ENCODE results near the gene GM2A.
"Not testable (repeated sequence)": the region's sequence is repeated elsewhere in the genome, so short reads cannot be mapped to it uniquely, and the experiment has no call there.

Gene GM2A

DNA sequence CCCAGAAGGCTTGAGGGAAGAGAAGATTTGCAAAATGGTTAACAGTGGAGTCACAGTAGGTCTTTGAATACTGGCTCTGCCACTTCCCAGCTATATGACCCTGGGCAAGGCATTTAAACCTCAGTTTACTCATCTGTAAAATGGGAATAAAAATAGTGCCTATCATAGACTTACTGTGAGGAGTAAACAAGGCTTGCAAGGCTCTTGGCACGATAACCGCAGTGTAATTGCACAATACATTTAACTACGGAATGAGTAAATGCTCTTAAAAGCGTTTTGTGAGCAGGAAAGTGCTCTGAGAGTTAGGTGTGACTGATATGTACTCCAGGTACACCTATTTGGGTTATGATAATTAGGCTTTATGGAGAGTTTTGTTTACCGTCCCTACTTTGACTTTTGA is 42.2 kb downstream of the GM2A start:
- DNase-seq, result no peak

DNA sequence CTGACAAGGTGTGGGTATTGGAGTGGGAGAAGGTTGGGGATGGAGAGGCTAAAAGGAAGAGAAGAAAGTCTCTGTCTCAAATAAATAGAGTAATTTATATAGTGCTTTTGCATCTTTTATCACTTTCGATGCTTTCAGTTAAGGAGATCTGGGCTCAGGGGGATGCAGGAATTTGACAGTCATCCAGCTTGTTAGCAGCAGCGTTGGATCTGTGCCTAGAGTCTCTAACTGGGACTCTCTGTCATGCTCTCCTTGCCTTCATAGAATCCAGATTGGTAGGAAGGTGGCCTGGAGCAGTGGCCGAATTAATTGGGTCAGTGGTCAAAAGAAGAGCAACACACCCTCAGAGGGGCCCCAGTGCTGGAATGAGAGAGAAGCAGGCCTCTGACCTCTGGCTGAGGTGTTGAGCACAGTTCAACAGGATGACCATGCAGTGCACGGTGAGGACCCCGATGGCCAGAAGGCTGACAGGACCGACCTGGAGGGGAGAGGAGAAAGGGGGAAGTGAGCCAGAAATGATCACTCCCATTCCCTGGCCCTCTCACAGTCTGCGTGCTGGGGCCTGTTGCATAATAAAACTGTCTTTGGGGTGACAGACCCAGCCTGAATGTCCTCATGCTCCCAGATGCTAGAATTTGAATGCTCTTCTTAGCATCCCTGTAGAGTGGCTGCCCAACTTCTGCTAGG is 42.9 kb downstream of the GM2A start:
- no peak for DNase-seq

DNA sequence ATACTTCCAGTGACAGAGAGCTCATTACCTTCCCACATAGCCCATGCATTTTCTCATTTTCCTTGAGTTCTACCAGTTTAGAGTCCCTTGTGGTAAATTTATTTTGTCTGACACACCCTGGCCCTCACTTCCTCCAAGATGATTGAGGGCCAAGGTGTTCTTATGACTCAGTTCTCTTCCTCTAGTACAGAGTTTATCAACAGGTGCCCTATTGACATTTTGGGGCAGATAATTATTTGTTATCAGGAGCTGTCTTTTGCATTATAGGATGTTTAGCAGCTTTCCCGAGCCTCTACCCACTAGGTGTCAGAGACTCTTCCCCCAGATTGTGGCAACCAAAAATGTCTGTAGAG is 43.5 kb downstream of the GM2A start:
- no peak for DNase-seq

DNA sequence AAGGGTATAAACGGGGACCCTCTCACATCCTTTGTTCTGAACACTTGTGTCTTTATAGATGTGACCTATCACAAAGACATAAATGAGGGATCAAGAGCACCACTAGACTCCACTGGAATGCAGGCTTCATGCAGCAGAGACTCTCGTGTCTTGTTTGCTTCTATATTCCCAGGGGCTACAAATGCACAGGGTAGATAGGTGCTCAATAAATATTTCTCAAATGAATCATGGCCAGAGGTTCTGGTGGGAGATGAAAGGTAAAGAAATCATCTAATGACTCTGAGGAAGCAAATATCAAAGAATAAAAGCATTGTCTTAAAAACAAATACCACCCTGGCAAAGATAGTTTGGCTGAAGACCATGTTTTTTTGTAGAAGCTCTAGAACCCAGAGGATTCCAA is 44.0 kb downstream of the GM2A start:
- no peak for DNase-seq

DNA sequence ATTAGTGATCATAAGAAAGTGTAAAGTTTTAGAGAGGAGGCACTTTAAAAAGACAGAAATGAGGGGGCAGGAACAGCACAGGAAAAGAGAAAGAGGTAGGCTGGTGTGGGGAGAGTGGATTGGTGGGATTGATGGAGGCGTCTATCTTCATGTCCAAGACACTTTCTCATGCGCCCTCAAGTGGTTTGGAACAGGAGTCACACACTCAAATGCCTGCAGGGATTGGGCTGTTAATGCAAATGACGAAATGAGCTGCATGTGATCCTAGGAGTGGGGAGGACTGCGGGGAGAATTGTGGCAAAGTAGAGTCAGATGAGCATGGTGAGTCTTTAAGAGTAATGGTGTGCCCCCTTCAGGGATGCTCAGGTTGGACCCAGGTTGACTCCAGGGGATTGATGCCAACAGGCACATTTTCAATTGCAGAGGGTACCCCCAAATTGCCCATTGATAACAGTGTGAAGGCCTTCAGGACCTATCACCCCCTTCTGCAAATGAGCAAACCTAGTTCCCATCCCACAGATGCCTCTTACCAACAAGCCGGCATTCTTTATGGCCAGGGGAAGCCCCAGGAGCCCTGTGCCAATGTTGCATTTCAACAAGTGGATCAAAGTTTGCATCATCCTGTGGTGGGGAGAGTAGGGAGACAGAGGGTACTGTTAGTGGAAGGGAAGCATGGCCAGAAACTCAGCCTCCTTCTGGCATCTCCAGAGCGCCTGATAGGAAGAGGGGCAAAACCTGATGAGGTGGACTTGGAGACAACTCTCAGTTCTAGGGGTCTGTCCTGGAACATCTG is 45.3 kb downstream of the GM2A start:
- DNase-seq, result peak in 2 of 3 experiments; percentile 53 to 56

DNA sequence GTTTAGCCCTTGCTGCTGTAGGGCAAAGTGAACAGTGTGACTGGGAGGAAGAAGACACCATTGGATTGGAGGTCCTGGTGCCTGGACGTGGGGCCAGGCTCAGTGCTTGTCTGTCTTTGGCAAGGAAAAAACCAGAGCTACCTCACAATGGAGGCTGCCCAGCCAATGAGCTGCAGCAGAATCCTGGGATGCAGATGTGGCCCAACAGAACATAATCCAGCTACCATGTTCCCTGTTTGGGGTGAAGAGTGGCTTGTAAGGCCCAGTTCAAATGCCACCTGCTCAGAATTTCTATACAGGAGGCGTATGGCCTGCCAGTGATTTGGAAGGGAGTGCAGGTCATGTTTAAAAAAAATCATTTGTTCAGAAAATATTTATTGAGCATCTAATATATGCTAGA is 50.7 kb downstream of the GM2A start, which contains the start of gene SLC36A3:
SLC36A3 (minus strand) TSS at position 101 of the 400 bp plus-strand sequence. CDS start 412 bp downstream, outside the sequence.
- DNase-seq, result no peak

DNA sequence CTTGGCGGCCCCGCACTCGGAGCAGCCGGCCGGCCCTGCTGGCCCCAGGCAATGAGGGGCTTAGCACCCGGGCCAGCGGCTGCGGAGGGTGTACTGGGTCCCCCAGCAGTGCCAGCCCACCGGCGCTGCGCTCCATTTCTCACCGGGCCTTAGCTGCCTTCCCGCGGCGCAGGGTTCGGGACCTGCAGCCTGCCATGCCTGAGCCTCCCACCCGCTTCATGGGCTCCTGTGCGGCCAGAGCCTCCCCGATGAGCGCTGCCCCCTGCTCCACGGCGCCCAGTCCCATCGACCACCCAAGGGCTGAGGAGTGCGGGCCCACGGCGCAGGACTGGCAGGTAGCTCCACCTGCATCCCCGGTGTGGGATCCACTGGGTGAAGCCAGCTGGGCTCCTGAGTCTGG is 56.3 kb downstream of the GM2A start:
- not testable (repeated sequence) for DNase-seq

DNA sequence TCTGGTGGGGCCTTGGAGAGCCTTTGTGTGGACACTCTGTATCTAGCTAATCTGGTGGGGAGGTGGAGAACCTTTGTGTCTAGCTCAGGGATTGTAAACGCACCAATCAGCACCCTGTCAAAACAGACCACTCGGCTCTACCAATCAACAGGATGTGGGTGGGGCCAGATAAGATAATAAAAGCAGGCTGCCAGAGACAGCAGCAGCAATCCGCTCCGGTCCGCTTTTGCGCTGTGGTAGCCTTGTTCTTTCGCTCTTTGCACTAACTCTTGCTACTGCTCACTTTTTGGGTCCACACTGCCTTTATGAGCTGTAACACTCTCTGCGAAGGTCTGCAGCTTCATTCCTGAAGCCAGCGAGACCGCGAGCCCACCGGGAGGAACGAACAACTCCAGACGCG is 56.8 kb downstream of the GM2A start:
- not testable (repeated sequence) for DNase-seq

DNA sequence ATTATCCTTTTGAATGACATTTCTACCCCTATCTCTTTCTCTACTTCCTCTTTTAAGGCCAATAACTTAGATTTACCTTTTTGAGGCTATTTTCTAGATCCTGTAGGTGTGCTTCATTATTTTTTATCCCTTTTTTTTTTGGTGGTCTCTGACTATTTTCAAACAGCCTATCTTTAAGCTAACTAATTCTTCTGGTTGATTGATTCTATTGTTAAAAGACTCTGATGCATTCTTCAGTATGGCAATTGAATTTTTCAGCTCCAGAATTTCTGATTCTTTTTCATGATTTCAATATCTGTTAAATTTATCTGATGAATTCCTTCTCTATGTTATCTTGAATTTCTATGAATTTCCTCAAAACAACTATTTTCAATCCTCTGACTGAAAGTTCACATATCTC is 57.9 kb downstream of the GM2A start:
- DNase-seq, result no peak

DNA sequence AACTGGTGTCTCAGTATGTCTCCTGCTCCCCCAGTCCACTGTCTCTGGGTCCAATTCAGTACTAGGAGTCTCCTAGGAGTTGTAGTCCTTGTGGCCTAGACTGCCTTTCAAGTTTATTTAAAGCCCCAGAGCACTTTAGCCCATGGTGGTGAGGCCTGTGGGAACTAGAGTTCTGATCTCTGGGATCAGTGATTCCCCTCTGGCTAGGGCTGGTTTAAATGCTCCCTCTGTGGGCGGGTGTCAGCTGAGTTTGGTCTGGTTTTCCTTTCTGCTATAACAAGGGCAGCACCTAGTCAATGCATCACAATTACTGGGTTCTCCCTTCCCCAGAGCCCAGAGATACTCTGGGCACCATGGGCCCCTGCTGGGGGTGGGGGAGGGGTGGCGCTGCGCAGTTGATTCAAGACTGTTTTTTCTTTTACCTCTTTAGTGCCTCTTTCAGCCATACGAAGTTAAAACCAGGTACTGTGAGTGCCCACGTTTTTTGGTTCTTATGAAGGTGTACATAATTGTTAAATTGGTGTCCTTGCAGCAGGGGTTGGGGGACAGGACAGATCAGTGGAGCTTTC is 59.9 kb downstream of the GM2A start:
- DNase-seq, result no peak

DNA sequence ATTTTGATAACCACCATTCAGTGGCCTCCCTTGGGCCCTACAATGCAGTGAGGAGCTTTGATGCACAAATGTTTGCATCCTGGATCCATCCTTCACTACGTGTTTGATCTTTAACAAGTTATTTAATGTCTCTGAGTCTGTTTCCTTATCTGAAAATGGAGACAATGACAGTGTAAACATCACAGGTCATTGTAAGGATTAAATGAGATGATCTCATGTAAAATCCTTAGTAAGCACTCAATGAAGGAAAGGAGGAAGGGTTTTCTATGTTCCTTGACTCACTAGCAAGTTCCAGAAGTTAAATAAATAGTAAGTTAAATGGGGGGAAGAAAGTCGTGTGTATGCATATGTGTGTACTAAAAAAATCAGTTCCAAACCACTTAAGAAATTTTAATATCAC is 60.4 kb downstream of the GM2A start:
- no peak for DNase-seq

DNA sequence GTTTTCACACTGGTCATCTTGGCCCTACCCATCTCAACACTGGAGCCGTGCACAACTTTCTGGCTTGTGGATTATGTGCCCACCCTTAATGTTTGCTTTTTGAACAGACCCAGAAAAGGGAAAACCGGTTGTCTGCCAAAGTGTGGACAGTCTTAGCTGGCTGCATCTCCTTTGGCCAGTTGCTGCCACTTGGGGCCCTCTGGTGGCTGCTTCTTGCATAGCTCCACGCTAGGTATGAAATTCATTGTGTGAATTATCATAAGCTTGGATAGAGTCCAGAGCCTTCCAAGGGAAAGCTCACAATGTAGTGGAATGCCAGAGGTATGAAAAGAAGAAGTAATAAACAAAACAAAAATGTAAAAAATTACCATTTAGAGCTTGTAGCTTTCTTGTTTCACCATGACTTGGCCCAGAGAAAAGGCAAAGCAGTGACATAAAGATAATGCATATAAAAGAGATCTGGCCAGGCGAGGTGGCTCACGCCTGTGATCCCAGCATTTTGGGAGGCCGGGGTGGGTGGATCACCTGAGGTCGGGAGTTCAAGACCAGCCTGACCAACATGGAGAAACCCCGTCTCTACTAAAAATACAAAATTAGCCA is 63.1 kb downstream of the GM2A start:
- peak; percentile 9 to 69 (median 50) for DNase-seq

DNA sequence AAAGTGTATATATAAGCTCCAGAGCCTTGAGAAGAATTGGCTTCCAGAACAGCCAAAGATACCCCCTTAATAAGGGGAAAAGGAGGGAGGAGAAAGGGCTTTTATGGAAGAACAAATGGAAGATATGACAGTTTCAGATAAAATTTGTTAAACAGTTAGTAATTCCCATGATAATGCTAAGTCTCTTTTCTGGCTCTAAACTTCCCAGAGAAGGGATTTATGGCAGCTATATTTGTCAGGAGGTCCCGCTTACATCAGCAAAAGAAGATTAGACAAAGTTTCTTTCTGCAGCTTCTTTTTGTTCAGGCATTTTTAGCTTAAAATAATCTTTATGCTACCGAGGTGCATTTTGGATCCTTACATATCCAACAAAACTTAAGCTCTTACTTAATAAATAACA is 64.9 kb downstream of the GM2A start:
- DNase-seq, result no peak

DNA sequence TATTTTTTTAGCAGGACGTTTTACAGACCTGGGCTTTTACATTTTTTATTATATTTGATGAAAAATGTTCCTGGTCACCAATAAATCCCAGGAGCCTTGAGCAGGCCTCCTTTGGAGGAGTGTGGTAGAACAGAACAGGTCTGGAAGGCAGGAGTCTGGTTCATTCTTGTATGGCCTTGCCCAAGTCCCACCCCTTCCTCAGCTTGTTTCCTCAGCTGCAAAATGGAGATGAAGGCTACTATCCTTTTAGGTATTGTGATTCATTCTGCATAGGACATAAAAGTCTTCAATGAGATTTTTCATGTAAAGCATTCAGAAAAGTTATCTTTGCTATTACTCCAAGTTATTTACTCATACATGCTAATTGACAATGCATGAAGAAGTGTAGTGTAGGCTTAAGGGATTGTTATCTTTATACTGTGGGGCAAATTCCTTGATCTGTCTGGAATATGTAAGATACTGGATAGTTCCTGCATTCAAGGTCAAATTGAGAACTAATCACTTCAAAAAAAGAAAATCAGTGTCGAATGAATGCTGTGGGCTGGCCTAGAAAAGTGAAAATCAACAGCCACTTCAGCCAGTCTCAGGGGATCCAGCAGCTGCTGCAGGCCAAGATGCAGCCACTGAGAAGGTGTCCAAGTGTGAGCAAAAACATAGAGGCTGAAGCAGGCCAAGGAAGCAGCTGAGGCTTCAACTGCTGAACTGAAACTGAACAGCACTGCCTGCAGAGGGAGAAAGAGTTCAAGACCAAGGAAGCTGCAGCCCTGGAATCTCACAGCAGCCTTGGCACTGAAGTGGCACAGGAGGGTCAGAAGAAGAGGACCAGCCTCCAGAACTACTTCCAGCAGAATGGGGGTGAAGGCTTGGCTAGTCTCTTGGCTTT is 66.1 kb downstream of the GM2A start:
- DNase-seq, result peak in 2 of 3 experiments; percentile 2 to 70
